LNCaP clone FGC (cell line): ENCODE results near the gene SERPINB2.

ENCODE experiments used
- DNase-seq: peaks from one replicate; pipeline ENCODE4 v3.0.0-alpha.2; 2011; ENCODE audit warnings: low read depth
- H3K4me3 ChIP-seq: 2 replicates; pipeline ENCODE4 v1.5.1; 2011; ENCODE audit warnings: mild to moderate bottlenecking, low read depth, low read length, control low read depth
- CTCF ChIP-seq: IDR thresholded peaks from 2 replicates; pipeline ENCODE4 v1.5.1; 2012; ENCODE audit warnings: mild to moderate bottlenecking; ENCODE audit not compliant: control insufficient read depth, insufficient read depth; ENCODE audit errors: extremely low read depth

SERPINB2 gene

GRCh38 chr18:63894106-63894772 lies 6.7 kb downstream of the SERPINB2 start:
- no peak for TF ChIP-seq CTCF
- H3K4me3 ChIP-seq: no peak overlapping the region
- no peak for DNase-seq

- TF ChIP-seq CTCF: no peak
- H3K4me3 ChIP-seq: no peak overlapping the region
- no peak for DNase-seq
Measured at GRCh38 chr18:63895190-63895589, 7.7 kb downstream of the SERPINB2 start.

- no peak for DNase-seq
- no peak overlapping the region for H3K4me3 ChIP-seq
- no peak for TF ChIP-seq CTCF
Measured at GRCh38 chr18:63897072-63897471, 9.6 kb downstream of the SERPINB2 start.

GRCh38 chr18:63899206-63899605 lies 11.7 kb downstream of the SERPINB2 start:
- no peak for TF ChIP-seq CTCF
- H3K4me3 ChIP-seq: no peak overlapping the region
- DNase-seq: no peak

- no peak for DNase-seq
- H3K4me3 ChIP-seq: no peak overlapping the region
- no peak for TF ChIP-seq CTCF
Measured at GRCh38 chr18:63903851-63904570, 16.5 kb downstream of the SERPINB2 start.

GRCh38 chr18:63904694-63905093 lies 17.2 kb downstream of the SERPINB2 start:
- no peak overlapping the region for H3K4me3 ChIP-seq
- no peak for DNase-seq
- no peak for TF ChIP-seq CTCF
